K562 (cell line): ENCODE measurements around the gene SLC25A2. TPM values are rescaled to one million over a fixed set of nuclear protein-coding genes. Genes with fewer than 3 reads are reported as not detected.

Experiments
- CBFA2T3 ChIP-seq: fragments of 450-650 bp; IDR thresholded peaks from 2 replicates; pipeline ENCODE4 v1.6.1; 2017
- CUX1 ChIP-seq: fragments of 200-800 bp; sonication (Bioruptor generic); IDR thresholded peaks from 2 replicates; pipeline ENCODE4 v1.6.1; 2016; ENCODE audit warnings: missing genetic modification characterization, missing compliant biosample characterization
- E2F5 ChIP-seq: sonication (generic); formaldehyde crosslinking; IDR thresholded peaks from 2 replicates; pipeline ENCODE4 v1.8.0; 2022; ENCODE audit warnings: mild to moderate bottlenecking, missing genetic modification reagents
- GTF2B ChIP-seq: IDR thresholded peaks from 2 replicates; pipeline ENCODE4 v1.6.1; 2011; ENCODE audit not compliant: insufficient read length; ENCODE audit errors: extremely low read depth
- HBP1 ChIP-seq: fragments of 450-650 bp; formaldehyde crosslinking; IDR thresholded peaks from 2 replicates; pipeline ENCODE4 v1.4.0; 2022; ENCODE audit warnings: missing genetic modification characterization
- HDAC1 ChIP-seq, 2 experiments: fragments of 450-650 bp; IDR thresholded peaks; 2 replicates each; pipeline ENCODE4 v1.6.1; 2016 to 2017; ENCODE audit warnings: inconsistent platforms in 1 of 2, mild to moderate bottlenecking in 1 of 2, moderate library complexity in 1 of 2
- ILF3 ChIP-seq: fragments of 450-650 bp; IDR thresholded peaks from 2 replicates; pipeline ENCODE4 v1.6.1; 2018; ENCODE audit warnings: antibody characterized with exemption, mild to moderate bottlenecking, moderate library complexity, borderline replicate concordance
- KDM2B ChIP-seq: fragments of 250-450 bp; sonication (Bioruptor Pico); IDR thresholded peaks from 2 replicates; pipeline ENCODE4 v1.8.0; 2021; ENCODE audit warnings: mild to moderate bottlenecking, moderate library complexity
- NBN ChIP-seq: fragments of 450-650 bp; IDR thresholded peaks from 2 replicates; pipeline ENCODE4 v1.6.1; 2016; ENCODE audit warnings: low read depth, mild to moderate bottlenecking
- PBX2 ChIP-seq, 2 experiments: IDR thresholded peaks in 1 of 2; conservative IDR thresholded peaks in 1 of 2; 2 replicates each; pipeline ENCODE4 v1.6.1; 2016; ENCODE audit warnings: low read depth in 2 of 2, mild to moderate bottlenecking in 1 of 2, missing compliant biosample characterization in 1 of 2, missing genetic modification characterization in 1 of 2, moderate library complexity in 1 of 2
- RHOXF2B ChIP-seq: fragments of 250-450 bp; sonication (Bioruptor Pico); conservative IDR thresholded peaks from 2 replicates; pipeline ENCODE4 v1.5.1; 2021
- SRSF3 ChIP-seq: fragments of 200-400 bp; formaldehyde crosslinking; IDR thresholded peaks from 2 replicates; pipeline ENCODE4 v1.6.1; 2016; ENCODE audit warnings: mild to moderate bottlenecking, low read length, moderate library complexity; ENCODE audit not compliant: insufficient read depth
- ZBTB7A ChIP-seq: IDR thresholded peaks from 2 replicates; pipeline ENCODE4 v1.6.1; 2011; ENCODE audit warnings: low read depth, mild to moderate bottlenecking, low read length, moderate library complexity, borderline replicate concordance; ENCODE audit not compliant: control insufficient read depth
- ZNF316 ChIP-seq: fragments of 450-650 bp; IDR thresholded peaks from 2 replicates; pipeline ENCODE4 v1.6.1; 2016
- ZNF41 ChIP-seq: fragments of 250-450 bp; sonication (Bioruptor Pico); conservative IDR thresholded peaks from 2 replicates; pipeline ENCODE4 v1.4.0; 2020; ENCODE audit warnings: mild to moderate bottlenecking
- polyA plus RNA-seq, 8 experiments: library from polyadenylated mRNA; depleted of rRNA in 4 of 8; stranded (reverse) in 5 of 8; unstranded in 3 of 8; fragments of >200 nt; fragmentation: Nextera tagmentation in 2 of 8; fragmentation: Illumina TruSeq in 1 of 8; extraction: Ambion mirVana in 2 of 8; extraction: Trizol in 1 of 8; gene quantifications; 2 replicates each; pipeline versions ENCODE4 v1.2.1 to v1.2.3, GENCODE V29; 2011 to 2014; ENCODE audit warnings: inconsistent platforms in 1 of 8, missing spikeins in 1 of 8
- total RNA-seq, 7 experiments: library from RNA; depleted of rRNA in 6 of 7; stranded (reverse); fragments of >200 nt in 6 of 7; fragmentation: Illumina TruSeq in 2 of 7; extraction: Trizol in 2 of 7; gene quantifications; 2 replicates each; pipeline versions ENCODE4 v1.2.1 to v1.2.3, GENCODE V29; 2011 to 2021; ENCODE audit warnings: low replicate concordance in 1 of 7

SLC25A2 gene
- total and polyA plus RNA-seq, 9 of the 15 experiments (the other 6 are each of a cell fraction or from before 2014, with no cell fraction given) = 0.09 to 0.11 (median 0.11) TPM; not detected in 6

- TF ChIP-seq CUX1 (no peak), KDM2B (CRISPR knock-in tag) (no peak), ILF3 (peak; percentile 95), ZNF41 (CRISPR knock-in tag) (no peak), HBP1 (CRISPR knock-in tag) (no peak), NBN (0 out of 2 replicates have a peak, but pooled peaks have one; percentile 51), RHOXF2B (no peak), GTF2B (no peak), PBX2 (CRISPR knock-in tag; IDR thresholded peaks at IDR 0.05; ENCODE audit: low read depth) (peak; percentile 99), PBX2 (tag; conservative IDR thresholded peaks at IDR 0.05; ENCODE audit: low read depth) (peak; percentile 98), HDAC1 (IDR thresholded peaks at IDR 0.05) (no peak; a peak in 1 of 4 replicates), CBFA2T3 (no peak), E2F5 (no peak), ZBTB7A (no peak), SRSF3 (no peak), ZNF316 (peak; percentile 56)
Measured at GRCh38 chr5:141320225-141321169, 16.6 kb upstream of the SLC25A2 start, which contains the start of gene TAF7 (continued).
